HG03442 (cell line): Measurements from ENCODE around the gene MS4A7.
A peak's percentile ranks its signal among the peaks of the same experiment; 100 is the strongest.
"Not testable (repeated sequence)": the region's sequence is repeated elsewhere in the genome, so short reads cannot be mapped to it uniquely, and the experiment has no call there.

Source experiments
- ATAC-seq: cut with Tn5 transposase; IDR thresholded peaks from one replicate; pipeline ENCODE4 v1.9.1; 2021; ENCODE audit warnings: mild to moderate bottlenecking, moderate library complexity; ENCODE audit not compliant: unreplicated experiment

Gene MS4A7, protein sequence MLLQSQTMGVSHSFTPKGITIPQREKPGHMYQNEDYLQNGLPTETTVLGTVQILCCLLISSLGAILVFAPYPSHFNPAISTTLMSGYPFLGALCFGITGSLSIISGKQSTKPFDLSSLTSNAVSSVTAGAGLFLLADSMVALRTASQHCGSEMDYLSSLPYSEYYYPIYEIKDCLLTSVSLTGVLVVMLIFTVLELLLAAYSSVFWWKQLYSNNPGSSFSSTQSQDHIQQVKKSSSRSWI

GRCh38 chr11:60378354-60378753 lies at the start of gene MS4A7:
TSS of gene MS4A7 (plus strand) at chr11:60378532. CDS start at chr11:60383142, 4,610 bp downstream.
- peak; percentile 91 for ATAC-seq

DNA sequence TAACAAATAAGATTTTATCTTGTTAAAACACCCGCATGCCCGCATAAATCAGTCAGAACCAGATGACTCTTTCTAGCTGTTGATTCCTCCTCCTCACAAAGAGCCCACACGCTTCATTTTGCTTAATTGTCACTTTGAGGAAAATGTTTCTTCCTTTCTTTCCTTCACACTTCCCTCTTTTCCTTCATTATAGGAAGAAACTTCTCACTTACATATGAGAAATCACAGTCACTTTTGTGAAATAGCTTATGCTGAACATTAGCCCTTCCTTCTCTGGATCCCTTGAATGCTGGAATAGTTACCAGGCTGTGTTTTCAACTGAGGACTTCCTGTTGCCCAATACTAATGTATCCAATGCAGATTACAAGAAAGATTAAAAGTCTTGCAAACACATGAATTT lies 45.5 kb upstream of the MS4A7 start:
- ATAC-seq, result no peak

DNA sequence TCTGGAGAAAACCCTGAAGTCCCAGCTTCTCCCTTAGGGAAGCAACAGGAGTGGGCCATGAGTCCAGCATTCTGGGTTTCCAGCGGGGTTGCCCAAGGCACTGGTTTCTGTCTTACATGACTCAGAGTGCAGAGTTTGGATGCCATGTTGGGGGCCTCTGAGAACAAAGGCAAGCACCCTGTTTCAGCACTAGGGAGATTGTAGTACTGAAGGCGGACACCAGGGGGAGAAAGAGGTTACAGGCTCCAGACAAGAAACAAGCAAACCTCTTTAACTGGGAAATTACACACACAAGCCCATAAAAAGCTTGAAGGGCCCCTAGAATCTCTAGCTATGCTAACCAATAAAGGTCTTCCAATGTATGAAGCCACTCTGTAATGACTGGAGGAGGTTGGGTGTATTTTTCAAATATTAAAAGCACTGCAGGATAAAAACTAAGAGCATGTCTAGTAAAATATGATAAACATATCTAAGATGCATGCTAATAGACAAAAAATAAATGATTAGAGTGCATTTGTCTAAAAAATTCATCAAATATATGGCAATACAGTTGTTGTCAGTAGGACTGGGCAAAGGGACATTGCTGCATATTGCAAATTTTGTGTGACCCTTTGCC lies 44.2 kb upstream of the MS4A7 start:
- ATAC-seq, result peak; percentile 51

DNA sequence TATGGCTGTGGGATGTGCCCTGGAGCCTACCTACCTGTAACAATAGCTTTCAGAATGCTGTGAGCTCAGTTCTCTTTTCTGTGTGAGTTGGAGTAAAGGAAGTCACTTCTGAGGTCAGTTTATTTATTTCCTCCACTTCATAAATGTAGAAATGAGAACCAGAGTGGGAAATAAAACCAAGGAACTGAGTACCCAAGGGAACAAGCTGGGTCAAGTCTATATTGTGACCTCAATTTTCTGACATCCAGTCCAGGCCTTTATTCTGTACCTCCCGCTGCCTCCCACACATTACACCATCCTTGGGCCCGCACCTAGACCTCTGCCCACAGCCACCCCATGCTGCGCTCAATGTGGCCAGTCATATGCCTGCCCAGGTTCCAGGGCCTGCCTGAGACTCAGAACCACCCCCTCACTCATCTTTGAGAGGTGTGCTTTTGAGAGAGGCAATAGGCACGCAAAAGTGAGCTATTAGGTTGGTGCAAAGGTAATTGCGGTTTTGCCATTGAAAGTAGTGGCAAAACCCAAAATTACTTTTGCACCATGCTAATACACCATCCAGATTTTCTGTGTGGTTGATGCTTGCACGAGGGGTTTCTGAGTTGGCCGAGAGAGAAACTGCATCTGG lies 41.5 kb upstream of the MS4A7 start:
- peak; percentile 56 for ATAC-seq

GRCh38 chr11:60338053-60338452 lies 40.3 kb upstream of the MS4A7 start:
- no peak for ATAC-seq

- ATAC-seq, result no peak
Measured at GRCh38 chr11:60339356-60339755, 39.0 kb upstream of the MS4A7 start.

DNA sequence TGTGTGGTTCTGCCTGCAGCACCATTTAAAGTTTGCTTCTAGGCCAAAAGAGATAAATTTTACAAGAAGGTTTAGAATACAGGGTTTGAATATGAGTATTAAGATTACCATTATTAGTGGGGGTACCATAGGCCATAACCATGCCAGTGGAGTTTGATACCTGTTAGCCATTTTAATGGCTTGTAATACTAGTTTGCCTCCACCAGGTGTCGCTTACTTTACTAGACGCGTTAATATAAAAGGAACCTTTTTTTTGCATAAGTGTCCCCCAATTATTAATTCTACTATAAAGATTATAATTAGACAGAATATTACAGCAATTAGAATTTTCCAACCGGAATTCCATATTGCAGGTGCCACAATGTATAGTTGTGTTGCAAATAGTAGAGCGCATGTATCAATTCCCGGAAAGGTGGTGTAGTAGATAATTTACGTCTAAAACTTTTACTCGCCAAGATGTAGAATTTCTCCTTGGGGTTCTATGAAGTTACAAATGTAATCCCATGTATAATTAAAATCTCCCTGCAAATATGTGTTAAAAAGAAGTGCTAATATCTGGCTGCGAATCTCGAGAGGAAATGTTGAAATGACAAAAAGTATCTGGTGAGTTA lies 35.1 kb upstream of the MS4A7 start:
- no peak for ATAC-seq

- no peak for ATAC-seq
Measured at GRCh38 chr11:60344146-60344545, 34.2 kb upstream of the MS4A7 start.

GRCh38 chr11:60345489-60345888 lies 32.8 kb upstream of the MS4A7 start:
- no peak for ATAC-seq

DNA sequence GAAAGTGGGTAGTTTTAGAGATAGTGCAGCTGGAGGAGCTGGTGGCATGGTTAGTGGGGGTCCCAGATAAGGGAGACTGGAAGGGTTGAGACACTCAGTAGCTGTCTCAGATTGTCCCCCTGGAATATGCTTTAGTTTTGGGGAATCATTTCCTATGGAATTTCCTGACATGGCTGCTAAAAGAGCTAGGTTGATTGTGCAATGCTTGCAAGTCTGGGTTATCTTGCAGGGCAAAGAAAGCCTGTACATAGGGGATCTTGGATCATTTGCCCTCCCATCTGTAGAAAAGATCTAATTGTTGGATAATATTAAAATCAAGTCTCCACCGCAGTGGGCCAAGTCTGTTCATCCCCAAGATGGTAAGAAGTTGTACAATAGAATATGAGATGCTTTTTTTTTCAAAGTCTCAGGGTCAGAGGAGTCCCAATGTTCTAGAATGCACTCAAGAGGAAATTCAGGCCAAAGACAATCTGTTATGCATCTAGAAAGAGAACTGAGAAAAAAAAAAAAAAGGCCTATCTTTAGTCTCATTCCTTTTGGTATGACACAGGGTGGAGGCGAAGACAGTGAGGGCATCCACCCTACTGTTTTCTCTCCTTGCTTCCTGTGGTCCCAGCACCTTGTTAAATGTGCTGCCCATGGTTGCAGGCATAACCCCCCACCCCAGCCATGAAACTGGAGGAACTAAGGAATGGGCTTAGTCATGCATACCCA lies 31.1 kb upstream of the MS4A7 start:
- ATAC-seq, result no peak

GRCh38 chr11:60348116-60348515 lies 30.2 kb upstream of the MS4A7 start:
- no peak for ATAC-seq

DNA sequence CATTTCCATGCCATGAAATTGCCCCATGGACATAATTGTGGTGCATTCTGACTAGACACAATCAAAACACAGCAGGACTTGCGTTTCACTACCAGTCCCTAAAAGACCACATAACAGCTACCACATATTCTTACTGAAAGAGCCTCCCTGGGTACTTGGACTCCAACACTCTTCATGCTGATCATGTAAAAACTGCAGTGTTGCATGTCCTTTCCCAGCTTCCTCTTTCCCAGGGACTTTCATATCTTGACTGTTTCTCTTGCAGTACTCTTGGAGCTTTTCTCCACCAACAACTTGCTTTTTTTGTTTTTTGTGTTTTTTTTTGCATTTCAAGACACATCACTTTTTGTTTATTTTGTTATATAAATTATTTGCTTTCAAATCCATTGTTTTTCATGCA lies 28.3 kb upstream of the MS4A7 start:
- no peak for ATAC-seq

GRCh38 chr11:60357771-60358170 lies 20.6 kb upstream of the MS4A7 start:
- ATAC-seq, result no peak

DNA sequence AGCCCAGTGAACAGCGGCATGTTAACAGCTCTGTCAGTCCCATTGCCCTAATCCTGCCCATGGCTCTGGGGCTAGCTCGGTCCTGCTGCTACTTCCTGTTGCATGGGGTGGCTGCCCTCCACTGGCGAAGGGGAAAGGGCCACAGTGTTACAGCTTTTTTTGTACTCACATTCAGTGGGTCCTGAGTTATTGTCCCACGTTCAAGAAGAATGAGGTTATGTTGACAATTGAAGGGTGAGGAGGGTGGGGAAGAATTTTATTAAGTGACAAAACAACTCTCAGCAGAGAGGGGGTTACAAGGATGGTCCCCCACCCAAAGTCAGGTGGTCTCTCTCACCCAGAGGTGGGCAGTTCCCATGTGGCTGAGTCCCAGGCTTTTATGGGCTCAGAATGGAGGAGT lies 17.7 kb upstream of the MS4A7 start:
- no peak for ATAC-seq

GRCh38 chr11:60362241-60362640 lies 16.1 kb upstream of the MS4A7 start:
- ATAC-seq, result no peak

GRCh38 chr11:60363542-60364470 lies 14.5 kb upstream of the MS4A7 start:
- ATAC-seq, result peak; percentile 48

DNA sequence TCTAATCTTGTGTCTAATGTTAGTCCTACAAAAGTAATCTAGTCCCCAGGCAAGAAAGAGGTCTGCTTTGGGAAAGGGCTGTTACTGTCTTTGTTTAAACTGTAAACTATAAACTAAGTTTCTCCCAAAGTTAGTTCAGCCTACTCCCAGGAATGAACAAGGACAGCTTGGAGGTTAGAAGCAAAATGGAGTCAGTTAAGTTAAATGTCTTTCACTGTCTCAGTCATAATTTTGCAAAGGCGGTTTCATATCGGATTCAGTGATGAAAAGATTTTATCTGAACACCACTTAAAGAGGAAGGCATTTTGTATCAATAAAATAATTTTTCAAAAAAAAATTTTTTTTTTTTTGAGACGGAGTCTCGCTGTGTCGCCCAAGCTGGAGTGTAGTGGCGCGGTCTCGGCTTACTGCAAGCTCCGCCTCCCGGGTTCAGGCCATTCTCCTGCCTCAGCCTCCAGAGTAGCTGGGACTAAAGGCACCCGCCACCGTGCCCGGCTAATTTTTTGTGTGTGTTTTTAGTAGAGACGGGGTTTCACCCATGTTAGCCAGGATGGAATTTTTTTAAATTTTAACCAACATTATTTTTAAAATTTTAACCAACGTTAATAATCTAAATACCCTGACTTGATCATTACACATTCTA lies 11.9 kb upstream of the MS4A7 start:
- not testable (repeated sequence) for ATAC-seq

GRCh38 chr11:60367009-60367408 lies 11.3 kb upstream of the MS4A7 start:
- peak; percentile 84 for ATAC-seq

GRCh38 chr11:60367896-60368295 lies 10.4 kb upstream of the MS4A7 start:
- no peak for ATAC-seq
